ENCODE measurements around the gene CFAP410. TPM values are rescaled to one million over a fixed set of nuclear protein-coding genes. Genes with fewer than 3 reads are reported as not detected.

CFAP410 gene
- total RNA-seq, 1 donor from 2014 or later: 13.0 TPM

DNA sequence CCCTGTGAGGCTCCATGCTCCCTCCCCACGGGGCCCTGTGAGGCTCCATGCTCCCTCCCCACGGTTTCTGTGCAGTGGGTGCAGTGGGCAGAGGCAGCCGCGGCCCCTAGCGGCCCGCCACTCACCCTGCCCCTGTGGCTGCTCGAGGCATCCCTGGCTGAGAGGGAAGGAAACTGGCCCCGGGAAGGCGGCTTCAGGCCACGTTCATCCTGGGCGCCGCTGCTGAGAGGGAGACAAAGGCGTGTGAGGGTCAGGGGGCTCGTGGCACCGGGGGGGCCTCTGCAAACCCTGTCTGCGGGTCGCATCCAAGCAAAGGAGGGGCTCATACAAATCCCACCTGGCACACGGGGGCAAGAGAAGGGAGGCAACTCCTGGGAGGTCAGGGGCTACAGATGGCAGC is 8.5 kb downstream of the CFAP410 start:
- DNase-seq: no peak

- no peak for DNase-seq
These were observed 9.1 kb downstream of the CFAP410 start for GRCh38 chr21:44329971-44330681.

DNA sequence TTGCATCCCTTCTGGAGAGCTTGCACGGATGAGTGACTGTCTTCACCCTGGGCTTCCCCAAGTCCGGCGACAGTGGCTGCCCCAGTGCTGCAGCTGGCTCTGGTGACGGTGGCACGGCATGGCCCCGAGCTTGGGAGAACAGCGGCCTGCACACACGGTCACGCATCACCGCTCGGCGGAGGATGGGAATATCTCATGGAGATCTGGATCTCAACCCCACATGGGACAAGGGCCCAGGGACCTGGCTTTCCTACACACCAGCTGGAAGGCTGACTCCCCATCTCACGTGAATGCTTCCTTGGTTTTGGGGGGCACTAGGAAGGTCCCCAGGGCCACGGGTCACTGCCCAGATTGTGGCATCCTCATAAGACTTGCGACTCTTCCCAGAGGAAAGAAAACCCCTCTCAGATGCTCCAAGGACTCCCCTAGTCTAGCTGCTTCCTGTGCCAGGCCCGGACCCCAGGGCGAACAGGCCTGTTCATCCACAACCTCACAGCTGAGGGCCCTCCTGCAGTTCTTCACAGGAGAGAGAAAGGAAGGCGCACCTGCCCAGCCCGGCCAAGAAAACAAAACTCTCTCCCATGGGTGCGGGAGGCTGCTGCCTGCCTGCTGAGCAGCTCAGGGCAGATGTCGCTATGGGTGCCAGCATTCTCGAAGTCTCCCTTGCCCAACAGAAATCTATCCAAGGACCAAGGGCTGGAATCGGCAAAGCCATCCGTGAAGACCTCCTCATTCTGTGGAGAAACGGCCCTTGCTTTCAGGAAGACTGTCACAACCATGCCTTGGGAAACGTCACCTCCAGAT is 9.9 kb downstream of the CFAP410 start:
- DNase-seq: no peak

GRCh38 chr21:44328242-44328895 is 10.8 kb downstream of the CFAP410 start:
- no peak for DNase-seq

DNA sequence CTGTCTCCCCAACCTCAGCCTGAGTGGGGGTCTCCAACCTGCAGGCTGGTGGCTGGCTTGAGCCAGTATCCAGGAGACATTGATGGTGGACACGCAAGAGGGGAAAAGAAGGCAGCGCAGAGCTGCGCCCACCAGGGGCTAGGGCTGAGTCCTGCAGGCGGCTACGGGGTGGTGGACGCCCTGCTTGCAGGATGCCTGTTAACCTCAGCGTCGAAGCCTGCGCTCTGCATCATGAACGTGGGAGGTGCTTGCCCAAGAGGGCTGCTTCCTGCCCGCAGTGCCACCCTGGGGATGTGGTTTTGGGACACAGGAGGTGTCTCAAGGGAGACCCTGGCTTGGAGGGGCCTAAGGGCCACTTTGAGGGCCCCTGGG is 11.6 kb downstream of the CFAP410 start:
- no peak for DNase-seq

DNA sequence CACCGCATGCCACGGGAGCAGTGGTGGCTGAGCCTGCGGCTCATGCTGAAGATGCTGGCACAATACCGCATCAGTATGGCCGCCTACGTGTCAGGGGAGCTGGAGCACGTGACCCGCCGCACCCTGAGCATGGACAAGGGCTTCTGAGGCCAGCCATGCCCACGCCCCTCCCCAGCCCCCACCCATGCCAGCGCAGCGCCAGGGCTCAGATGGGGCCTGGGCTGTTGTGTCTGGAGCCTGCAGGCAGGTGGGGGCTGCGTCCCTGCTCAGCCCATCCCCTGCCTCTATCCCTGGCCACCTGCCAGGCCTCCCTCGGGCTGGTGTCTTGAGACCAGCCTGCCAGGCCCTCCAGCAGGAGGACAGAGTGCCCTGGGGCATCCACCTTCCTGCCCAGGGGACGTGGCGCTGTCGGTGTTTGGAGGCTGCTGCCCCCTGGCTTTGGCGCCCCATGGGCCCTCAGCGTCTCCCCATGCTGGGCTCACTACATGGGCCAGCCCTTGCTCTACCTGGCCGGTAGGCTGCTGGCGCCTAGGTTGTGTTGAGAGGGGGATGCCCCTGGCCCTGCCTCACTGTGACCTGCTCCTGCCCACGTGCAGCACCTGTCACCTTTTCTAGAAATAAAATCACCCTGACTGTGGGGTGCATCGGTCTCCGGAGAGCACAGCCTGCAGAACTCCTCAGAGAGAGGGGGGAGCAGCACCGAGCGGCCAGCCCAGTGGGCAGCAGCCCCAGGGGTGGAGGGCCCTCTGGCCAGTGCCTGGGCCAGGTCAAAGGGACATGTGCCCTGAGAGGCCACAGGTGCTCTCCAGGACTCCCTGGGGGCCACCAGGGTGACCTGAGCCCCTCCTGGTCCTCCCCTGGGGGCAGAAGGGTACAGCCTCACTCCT is 12.2 kb downstream of the CFAP410 start:
- DNase-seq: no peak

DNA sequence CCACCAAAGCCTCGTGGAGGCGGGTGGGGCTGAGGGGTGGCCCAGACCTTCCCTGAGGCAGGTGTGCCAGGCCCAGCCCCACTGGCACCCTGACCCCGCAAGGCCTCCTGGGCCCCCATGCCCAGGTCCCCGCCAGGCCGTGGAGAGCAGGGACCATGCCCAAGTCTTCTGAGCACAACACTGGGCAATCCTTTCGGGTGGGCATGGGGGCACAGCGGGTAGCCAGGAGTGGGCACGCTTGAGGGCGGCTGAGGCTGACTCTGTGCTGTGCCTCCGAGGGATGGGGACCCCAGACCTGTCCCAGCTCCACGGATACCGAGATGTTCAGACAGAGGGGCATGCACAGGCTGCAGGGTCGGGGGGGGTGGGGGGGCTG is 12.9 kb downstream of the CFAP410 start:
- no peak for DNase-seq

GRCh38 chr21:44325386-44326271 is 13.6 kb downstream of the CFAP410 start:
- DNase-seq: no peak

- DNase-seq: no peak
These were observed 14.4 kb downstream of the CFAP410 start for GRCh38 chr21:44324854-44325107.

GRCh38 chr21:44324106-44324853 is 14.9 kb downstream of the CFAP410 start:
- DNase-seq: no peak

DNA sequence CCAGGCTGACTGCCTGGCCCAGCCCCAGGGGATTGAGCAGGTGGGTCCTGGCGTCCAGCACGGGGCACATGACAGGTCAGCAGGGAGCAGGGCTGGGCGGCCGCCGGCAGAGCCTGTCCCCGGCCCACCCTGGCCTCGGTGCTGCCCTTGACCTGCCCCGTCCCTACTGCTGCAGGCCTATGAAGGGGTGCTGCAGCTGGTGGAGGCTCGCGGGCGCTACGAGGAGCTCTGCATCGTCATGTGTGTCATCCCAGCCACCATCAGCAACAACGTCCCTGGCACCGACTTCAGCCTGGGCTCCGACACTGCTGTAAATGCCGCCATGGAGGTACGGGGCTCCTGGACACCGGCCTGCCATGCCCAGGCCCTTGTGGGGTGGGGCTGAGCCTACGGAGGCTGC is 15.6 kb downstream of the CFAP410 start:
- DNase-seq: no peak

DNA sequence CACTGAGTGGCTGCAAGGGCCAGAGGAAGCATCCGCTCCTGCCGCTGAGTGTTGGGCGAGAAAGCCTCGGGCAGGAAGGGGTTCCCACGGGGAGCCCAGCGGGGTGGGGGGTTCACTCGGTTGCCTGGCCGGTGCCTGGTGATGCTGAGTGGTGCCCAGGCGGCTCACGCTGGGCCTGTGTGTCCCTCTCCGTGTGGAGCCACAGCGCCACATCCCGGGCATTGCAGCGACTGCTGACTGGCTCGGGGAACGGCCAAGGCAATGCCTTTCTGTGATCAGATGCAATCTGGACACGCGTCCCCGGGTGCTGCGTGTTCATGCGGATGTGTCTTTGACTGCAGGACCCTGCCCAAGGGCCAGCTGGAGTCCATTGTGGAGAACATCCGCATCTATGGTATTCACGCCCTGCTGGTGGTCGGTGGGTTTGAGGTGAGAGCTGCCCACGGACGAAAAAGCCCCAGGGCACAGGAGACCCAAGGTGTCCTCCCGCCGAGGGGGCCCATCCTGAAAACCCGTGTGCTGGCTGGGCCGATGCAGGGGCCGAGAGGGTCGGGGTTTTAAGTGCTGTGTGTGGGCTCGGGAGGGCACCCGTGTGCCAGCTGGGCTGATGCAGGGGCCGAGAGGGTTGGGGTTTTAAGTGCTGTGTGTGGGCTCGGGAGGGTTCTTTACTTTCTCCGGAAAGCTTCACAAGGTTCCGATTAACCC is 16.4 kb downstream of the CFAP410 start:
- no peak for DNase-seq

GRCh38 chr21:44321846-44322450 is 17.2 kb downstream of the CFAP410 start:
- no peak for DNase-seq

GRCh38 chr21:44320847-44321246 is 18.3 kb downstream of the CFAP410 start:
- DNase-seq: no peak

- no peak for DNase-seq
These were observed 19.7 kb downstream of the CFAP410 start for GRCh38 chr21:44319407-44320065.

DNA sequence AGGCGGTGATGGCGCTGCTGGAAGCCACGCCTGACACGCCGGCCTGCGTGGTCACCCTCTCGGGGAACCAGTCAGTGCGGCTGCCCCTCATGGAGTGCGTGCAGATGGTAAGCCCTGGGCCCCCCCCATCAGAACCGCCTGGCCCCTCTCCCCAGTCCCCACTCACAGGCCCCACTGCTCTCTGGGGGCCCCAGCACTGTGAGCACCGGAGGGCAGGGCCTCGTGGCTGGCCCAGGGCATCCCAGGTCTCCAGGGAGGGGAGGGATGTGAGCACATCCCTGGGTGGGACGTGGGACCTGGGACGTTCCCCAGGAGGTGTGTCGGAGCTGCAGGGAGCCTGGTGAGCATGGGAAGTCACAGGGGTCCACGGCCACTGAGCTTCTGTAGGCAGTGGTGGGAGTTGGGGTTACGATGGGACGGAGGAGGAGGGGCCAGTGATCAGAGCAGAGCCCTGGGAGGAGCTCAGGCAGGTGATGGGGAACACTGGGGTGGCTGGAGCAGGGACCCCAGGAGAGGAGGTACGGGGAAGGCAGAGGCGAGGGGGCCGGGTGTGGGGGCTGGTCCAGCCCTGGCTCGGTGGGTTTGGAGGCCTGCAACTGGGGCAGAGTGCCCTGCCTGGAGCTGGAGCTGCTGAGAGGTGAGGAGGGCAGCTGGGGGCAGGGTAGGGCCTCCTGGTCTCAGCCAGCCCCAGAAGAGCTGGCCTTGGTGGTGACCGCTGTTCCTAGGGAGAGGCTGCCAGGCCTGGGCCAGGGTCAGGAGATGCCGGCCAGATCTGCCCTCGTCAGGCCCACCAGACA is 20.5 kb downstream of the CFAP410 start:
- no peak for DNase-seq

GRCh38 chr21:44317871-44318270 is 21.3 kb downstream of the CFAP410 start:
- no peak for DNase-seq

GRCh38 chr21:44317241-44317782 is 21.9 kb downstream of the CFAP410 start:
- no peak for DNase-seq
